Sigmoid colon (tissue), 3 donors: ENCODE data around the gene QRICH1.

Experiments used
- CTCF ChIP-seq, 4 experiments: fragments of 450-650 bp in 3 of 4; fragments of 200-600 bp in 1 of 4; IDR thresholded peaks; one replicate each; pipeline ENCODE4 v1.5.1; 2016 to 2019; ENCODE audit warnings: antibody characterized with exemption in 4 of 4, mild to moderate bottlenecking in 3 of 4, moderate library complexity in 2 of 4
- POLR2A ChIP-seq, 2 donors: fragments of 450-650 bp; IDR thresholded peaks; one replicate each; pipeline ENCODE4 v1.6.1; 2016; ENCODE audit warnings: antibody characterized with exemption in 2 of 2, mild to moderate bottlenecking in 2 of 2, moderate library complexity in 2 of 2

- TF ChIP-seq POLR2A (IDR thresholded peaks at IDR 0.05): no peak
- no peak for TF ChIP-seq CTCF (IDR thresholded peaks at IDR 0.05)
Observed at GRCh38 chr3:49027634-49028033, 66.2 kb downstream of the QRICH1 start.
